NCI-H345 treated with DMSO at 0.1 percent for 48 hours (cell line): ENCODE data around the gene CXCL10.
"Not testable (repeated sequence)": the region's sequence is repeated elsewhere in the genome, so short reads cannot be mapped to it uniquely, and the experiment has no call there.

ENCODE experiments used
- DNase-seq: peaks from one replicate; lab custom pipeline; 2025; ENCODE audit not compliant: unreplicated experiment; lab: John Stamatoyannopoulos, UW

Gene CXCL10

GRCh38 chr4:76023389-76023788 is at the start of gene CXCL10:
CXCL10 (minus strand) TSS chr4:76023497; CDS start chr4:76023431, 66 bp downstream.
- no peak for DNase-seq

- DNase-seq: no peak
Observed at GRCh38 chr4:76072760-76073159, 49.5 kb upstream of the CXCL10 start.

GRCh38 chr4:76067652-76068286 is 44.5 kb upstream of the CXCL10 start:
- DNase-seq: peak; percentile 15

- no peak for DNase-seq
Observed at GRCh38 chr4:76066546-76066945, 43.2 kb upstream of the CXCL10 start.

- DNase-seq: no peak
Observed at GRCh38 chr4:76061982-76062381, 38.7 kb upstream of the CXCL10 start.

- DNase-seq: no peak
Observed at GRCh38 chr4:76061421-76061820, 38.1 kb upstream of the CXCL10 start.

- DNase-seq: no peak
Observed at GRCh38 chr4:76060506-76060905, 37.2 kb upstream of the CXCL10 start.

GRCh38 chr4:76059750-76060149 is 36.5 kb upstream of the CXCL10 start:
- no peak for DNase-seq

- no peak for DNase-seq
Observed at GRCh38 chr4:76058888-76059426, 35.7 kb upstream of the CXCL10 start.

GRCh38 chr4:76058302-76058701 is 35.0 kb upstream of the CXCL10 start:
- DNase-seq: no peak

GRCh38 chr4:76055421-76055820 is 32.1 kb upstream of the CXCL10 start:
- DNase-seq: no peak

GRCh38 chr4:76055016-76055415 is 31.7 kb upstream of the CXCL10 start:
- DNase-seq: no peak

- DNase-seq: no peak
Observed at GRCh38 chr4:76053730-76054129, 30.4 kb upstream of the CXCL10 start.

- not testable (repeated sequence) for DNase-seq
Observed at GRCh38 chr4:76050560-76051050, 27.3 kb upstream of the CXCL10 start.

- not testable (repeated sequence) for DNase-seq
Observed at GRCh38 chr4:76049860-76050416, 26.6 kb upstream of the CXCL10 start.

- not testable (repeated sequence) for DNase-seq
Observed at GRCh38 chr4:76044686-76045085, 21.4 kb upstream of the CXCL10 start.

- not testable (repeated sequence) for DNase-seq
Observed at GRCh38 chr4:76043306-76043705, 20.0 kb upstream of the CXCL10 start.

- not testable (repeated sequence) for DNase-seq
Observed at GRCh38 chr4:76042241-76042998, 19.1 kb upstream of the CXCL10 start.

- no peak for DNase-seq
Observed at GRCh38 chr4:76036855-76037254, 13.6 kb upstream of the CXCL10 start.

GRCh38 chr4:76035799-76036380 is 12.6 kb upstream of the CXCL10 start, which contains the start of gene CXCL11:
CXCL11 (minus strand) TSS chr4:76036070; CDS start chr4:76035987, 83 bp downstream.
- no peak for DNase-seq

- no peak for DNase-seq
Observed at GRCh38 chr4:76035141-76035540, 11.8 kb upstream of the CXCL10 start.
